Stimulated activated CD4-positive, alpha-beta T cell treated with anti-CD3 and anti-CD28 coated beads, Interleukin-15, amount 100 ng/mL, for 48 hours (primary cell): ENCODE data around the gene MKNK2.
"Not testable (repeated sequence)": the region's sequence is repeated elsewhere in the genome, so short reads cannot be mapped to it uniquely, and the experiment has no call there.

Experiments
- DNase-seq, 2 donors: peaks; one replicate each; pipeline ENCODE4 v3.0.0-alpha.2; 2020; ENCODE audit warnings: low read depth in 2 of 2

Gene MKNK2

DNA sequence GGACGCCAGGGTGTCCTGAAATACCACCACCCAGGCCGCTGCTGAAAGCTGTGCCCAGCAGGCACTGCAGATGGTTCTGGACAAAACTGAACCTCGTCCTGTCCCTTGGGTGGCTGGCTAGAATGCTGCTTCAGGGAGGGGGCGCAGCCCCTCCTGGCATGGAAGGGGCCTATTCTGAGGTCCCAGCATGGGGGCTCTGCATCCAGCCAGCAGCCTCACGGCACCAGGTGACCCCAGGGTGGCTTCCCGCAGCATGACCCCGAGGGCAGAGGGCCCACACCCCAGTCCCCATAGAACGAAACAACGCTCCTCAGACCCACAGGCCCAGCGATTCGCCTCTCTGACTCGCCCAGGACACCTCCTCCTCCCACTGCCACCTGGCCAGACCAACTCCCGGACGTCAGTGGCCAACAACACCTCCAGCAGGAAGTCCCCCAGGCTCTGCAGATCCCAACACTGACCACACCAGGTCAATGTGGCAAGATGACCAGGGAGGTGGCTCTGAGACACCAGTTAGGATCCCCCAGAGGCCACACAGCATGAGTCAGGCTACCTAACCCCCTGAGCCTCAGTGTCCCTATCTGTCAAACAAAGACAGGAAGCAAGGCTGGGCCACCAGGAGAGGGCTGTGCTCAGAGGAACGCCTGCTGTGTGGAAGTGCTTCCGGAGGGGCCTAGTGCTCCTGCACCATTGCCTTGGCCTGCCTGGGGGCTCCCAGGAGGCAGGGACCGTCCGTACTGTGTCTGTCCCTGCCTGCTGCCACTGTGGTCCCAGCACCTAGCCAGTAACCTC is 6.1 kb downstream of the MKNK2 start:
- no peak for DNase-seq

DNA sequence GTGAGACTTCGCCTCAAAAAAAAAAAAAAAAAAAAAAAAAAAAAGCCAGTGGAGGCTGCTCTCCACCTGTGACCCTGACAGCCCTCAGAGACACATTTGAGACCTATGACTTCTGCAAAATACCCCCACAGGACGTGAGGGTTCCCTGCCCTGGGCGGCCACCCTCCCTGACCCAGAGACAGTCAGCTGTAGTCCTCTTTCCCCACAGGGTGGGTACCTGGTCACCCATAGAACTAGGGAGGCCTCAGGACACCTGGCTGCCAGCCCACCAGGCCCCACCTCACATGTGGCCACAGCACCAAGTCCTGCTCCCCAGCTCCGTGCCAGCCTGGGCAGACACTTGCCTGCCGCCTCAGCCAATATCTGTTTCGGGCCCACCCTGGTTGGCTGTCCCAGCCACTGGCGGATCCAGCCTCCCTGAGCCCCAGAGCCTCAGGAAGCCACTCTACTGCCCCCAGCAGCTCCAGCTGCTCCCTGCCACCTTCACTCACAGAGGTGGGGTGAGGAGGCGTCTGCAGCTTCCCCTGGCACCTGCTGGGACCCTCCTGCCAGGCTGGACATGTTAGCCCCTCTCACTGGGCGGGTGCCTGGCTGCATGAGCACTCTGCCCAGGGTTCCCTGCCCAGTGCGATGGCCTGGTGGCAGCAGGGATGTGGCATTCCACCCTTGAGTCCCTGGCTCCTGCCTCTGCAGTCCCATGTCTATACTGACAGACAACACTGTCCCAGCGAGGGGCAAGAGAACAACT is 6.9 kb downstream of the MKNK2 start:
- no peak for DNase-seq

DNA sequence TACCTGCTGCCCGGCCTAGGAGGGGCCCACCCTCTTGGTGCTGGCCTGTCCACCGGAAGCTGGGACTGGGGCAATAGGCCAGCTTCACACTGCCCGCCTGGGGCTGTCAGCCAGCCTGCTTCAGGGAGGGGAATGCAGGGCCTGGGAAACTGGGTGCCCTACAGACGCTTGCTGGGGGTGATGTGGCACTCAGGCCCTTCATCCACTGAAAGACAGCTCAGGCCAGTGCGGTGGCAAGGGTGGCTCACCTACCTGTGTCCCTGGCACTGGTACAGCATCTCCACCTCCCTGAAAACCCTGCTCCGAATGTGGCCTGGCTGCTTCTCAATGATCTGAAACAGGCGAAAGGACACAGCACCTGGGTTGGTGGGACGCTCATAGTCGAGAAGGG is 7.8 kb downstream of the MKNK2 start:
- DNase-seq = no peak

DNA sequence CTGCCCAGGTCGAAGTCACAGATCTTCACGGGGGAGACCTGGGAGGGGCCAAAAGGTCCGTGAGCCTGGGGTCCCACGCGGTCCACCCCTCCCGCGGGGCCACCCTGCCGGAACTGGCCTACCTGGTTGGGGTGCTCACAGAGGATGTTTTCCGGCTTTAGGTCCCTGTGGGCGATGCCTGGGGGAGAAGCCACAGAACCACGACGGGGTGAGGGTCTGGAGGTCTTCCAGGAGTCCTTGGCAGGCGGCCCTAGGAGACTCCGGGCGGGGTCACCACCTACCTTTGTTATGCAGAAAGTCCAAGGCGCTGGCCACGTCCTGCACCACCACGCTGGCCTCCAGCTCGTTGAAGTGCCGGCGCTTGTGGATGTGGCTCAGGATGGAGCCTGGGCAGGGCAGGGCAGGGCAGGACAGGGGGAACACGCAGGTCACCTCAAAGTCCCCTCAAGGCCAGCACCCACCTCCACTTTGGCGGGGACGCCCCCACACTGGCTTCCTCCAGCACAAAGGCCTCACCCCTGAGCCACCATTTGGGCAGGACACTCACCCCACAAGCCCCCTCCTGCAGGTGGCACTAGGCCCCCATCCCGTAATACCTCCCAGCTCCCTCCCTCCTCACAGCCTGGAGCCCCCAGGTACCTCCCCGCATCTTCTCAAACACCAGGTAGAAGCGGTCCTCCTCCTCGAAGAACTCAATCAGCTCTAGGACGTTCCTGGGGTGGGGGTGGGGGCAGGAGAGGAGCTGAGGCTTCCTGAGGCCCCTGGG is 8.4 kb downstream of the MKNK2 start:
- no peak for DNase-seq

DNA sequence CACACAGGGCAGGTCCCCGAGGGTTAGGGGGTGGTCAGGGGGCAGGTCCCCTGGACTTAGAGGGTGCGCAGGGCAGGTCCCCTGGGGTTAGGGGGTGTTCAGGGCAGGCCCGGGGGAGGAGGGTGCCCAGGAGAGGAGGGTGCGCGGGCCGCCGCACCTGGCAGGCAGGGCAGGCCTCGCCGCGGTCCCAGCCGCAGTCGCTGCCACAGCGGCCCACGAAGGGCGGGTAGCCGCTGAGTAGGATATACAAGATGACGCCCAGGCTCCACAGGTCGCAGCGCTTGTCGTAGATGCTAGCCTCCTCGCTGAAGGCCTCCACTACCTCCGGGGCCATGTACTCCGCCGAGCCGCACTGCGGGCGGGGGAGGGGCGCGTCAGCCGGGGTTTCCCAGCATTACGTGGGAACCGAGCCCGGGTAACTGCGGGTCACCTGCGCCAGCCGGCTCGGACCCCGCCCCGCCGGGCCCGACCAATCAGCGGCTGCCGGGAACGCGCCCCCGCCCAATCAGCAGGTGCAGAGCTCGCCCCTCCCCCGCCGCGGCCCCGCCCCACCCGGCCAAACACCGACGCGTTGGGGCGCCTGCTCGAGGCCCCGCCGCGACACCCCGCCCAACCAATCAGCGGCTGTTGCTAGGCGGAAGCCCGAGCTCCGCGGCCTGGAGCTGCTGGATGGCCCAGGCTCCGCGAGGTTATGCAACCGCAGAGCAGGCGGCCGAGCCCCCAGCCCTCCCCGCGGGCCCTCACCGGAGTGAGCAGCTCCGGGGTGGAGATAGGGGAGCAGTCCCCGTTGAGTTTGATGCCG is 9.2 kb downstream of the MKNK2 start:
- peak; percentile 98 to 99 for DNase-seq

DNA sequence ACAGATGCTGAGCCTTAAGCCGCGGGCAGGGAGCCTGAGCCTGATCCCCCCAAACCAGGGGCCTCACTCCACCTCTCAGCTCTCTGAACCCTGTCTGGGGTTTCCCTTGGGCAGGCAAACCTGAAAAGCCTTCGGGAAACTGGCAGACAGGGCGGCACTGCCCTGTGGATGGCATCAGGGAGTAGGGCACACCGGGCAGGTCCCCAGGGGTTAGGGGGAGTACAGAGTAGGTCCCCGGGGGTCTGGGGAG is 9.7 kb downstream of the MKNK2 start:
- no peak for DNase-seq

DNA sequence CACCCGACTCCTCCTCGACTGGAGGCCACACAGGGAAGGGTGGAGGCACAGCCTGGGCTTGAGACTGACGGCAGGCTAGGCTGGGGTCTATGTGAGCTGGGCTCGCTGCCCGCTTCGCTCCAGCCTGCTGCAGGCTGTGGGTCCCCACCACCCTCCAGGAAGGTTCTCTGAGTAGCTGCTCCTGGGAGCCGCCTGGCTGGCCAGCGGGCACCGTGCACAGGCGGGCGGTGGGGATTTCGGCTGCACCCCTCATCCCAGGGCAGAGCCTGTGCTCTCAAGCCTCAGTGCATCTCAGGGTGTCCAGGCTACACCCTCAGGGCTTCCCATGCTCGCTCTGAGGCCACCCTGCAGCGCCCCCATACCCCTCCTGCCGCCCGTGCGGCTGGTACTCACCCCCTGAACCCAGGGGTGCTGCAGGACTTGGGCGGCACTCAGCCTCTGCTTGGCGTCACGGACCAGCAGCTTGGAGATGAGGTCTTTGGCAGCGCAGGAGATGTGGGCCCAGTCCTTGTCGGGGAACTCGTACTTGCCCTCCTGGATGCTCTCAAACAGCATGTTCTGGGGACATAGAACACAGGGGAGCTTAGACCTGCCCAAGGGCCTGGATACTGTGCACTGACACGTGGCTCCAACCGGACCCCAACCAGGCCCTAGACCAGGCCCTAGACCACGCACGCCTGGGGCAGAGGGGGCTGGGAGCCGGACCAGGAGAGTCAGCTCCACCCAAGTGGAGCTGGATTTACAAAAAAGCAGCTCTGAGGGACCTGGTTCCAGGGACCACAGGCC is 10.2 kb downstream of the MKNK2 start:
- no peak for DNase-seq

DNA sequence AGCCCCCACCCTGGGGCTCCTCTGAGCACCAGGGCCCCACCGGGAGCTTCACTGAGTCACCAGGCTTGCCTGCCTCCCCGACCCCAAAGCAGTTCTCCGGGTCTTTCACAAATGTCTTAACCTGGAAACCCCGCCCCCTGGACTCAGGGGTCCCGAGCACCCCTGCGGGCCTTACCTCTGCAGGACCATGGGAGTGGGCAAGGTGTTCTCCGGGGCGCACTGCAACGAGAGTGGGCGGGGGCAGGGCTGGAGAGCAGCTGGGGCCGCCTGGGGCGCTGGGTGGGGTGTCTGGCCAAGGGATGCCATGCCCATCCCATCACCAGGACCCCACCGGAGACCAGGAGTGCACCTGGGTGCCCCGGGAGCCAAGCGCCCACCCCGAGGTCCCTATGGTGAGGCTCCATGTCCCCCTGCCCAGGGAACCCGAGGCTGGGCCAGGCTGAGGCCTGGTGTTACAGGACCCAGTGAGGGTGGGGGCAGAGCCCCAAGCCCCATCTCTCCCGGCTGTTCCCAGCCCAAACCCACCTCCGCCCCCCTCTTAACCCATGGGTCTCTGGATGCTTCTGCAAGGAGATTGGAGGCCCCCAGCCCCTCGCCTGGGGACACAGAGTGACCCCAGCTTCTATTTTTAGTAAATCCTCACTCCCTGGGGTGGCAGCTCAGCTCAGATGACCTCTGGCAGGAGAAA is 10.9 kb downstream of the MKNK2 start:
- DNase-seq = no peak

DNA sequence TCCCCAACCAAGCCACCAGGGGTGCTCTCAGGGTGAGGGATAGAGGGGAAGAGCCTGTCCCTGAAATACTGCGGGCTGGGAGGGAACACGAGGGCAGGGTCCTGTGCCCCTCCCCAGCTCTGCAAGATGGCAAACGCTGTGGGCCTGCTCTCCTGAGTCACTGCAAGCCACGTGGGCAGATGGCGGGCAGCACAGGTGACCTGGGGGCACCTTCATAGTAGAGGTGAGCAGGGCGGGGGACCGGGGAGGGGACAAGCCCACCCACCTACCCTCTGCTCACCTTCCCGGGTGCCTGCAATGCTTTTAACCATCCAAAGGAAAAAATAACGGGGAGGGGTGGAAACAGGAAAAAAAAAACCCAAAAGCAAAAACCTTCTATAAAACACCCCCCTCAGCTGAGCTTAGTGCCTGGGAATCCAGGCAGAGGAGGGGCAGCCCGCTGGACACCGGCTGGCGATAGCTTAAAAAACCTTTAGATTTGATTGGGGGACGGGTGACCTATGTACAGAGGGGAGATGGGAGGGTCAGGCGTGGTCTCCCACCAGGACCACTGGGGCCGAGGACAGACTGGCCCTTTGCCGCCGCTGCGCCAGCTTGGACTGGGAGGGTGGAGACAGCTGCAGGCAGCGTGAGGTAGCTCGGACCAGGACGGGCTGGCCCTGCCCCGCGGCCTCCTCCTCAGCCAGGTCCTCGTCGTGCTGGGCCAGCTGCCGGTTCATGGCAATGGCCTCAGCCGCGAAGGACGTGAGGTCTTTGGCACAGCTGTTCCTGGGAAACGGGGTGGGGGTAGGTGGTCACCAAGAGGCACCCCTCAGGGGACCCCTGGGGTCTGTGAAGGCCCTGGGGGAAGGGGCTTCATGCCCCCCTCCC is 11.7 kb downstream of the MKNK2 start:
- DNase-seq = no peak

DNA sequence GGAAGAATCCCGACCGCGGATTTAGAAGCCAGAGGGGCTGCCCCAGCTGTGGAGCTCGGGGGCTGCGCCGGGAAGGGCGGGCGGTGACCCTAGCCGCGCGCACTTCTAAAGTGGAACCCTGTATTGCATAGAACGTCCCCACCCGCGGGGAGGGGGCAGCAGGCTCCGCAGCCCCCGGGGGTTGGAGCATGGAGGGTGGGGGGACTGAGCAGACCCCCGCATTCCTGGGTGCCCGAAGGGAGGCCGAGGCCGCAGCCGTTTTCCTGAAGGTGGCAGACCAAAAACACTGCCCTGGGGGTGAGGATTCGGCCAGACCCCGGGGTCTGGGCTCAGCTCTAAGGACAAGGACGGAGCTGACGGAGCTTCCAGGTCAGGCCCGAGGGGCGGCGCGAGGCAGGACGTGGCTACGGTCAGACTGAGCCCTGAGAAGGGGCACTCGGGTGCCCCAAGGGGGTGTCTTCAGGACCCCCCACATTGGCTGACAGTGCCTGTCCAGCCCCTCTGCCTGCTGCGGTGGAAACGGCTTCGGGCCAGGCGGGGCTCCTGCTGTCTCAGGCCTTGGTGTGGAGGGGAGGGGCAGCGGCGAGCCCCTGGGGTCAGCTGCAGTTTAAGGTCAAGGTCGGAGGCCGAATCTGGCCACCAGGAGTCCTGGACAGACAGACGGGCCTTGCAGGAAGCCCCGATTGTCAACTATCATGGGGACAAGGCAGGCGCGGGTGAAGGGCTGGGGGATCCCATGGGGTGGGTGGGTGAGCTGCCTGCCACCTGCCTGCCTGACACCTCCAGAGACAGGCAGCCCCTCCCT is 12.6 kb downstream of the MKNK2 start:
- DNase-seq = no peak

DNA sequence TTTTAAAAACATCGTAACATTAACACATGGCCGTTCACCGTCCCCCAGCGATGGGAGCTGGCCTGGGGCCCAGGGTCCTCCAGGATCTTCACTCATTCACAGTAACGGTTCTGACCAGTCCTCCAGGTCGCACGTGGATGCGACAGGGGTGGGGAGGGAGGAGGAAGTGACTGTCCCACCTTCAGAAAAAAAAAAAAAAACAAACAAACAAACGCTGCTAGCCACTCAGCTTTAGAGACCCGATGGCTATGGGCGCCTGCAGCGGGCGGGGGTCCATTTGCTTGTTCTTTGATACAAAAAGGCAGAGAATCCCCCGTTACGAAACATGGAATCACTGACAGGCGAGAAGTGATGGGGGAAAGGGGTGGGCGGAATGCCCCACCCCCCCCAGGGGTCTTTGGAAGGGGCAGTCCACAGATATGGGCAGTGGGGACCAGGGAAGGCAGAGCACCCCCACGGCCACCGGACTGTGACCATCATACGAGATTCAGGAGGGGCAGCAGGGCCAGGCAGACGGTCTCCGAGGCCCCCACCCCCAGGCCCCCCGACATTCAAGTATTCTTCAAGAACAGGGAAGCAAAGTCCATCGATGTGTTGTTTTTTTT is 13.3 kb downstream of the MKNK2 start:
- DNase-seq = no peak

DNA sequence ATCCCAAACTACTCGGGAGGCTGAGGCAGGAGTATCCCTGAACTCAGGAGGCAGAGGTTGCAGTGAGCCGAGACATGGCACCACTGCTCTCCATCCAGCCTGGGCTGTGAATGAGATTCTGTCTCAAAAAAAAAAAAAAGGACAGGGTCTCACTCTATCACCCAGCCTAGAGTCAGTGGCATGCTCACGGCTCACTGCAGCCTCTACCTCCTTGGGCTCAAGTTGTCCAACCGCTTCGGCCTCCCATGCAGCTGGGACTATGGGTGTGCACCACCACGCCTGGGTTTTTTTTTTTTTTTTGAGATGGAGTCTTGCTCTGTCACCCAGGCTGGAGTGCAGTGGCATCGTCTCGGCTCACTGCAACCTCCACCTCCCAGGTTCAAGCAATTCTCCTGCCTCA is 14.6 kb downstream of the MKNK2 start:
- DNase-seq = no peak

DNA sequence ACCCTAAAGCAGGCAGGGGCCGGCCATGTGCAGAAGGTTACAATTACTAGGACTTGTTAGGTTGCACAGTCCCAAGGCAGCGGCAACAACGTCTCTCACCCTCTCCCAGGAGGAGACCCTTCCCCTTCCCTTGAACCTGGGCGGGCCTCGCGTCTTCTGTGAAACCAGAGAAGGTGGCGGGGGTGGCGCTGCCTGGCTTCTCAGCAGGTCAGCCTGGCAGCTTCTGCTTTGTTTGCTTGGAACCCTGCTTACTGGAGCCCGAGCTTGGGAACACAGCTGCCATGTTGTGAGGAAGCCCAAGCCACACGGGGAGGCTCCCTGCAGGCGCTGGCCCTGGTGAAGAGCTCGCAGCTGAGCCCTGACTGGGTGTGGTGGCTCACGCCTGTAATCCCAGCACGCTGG is 15.5 kb downstream of the MKNK2 start:
- no peak for DNase-seq

DNA sequence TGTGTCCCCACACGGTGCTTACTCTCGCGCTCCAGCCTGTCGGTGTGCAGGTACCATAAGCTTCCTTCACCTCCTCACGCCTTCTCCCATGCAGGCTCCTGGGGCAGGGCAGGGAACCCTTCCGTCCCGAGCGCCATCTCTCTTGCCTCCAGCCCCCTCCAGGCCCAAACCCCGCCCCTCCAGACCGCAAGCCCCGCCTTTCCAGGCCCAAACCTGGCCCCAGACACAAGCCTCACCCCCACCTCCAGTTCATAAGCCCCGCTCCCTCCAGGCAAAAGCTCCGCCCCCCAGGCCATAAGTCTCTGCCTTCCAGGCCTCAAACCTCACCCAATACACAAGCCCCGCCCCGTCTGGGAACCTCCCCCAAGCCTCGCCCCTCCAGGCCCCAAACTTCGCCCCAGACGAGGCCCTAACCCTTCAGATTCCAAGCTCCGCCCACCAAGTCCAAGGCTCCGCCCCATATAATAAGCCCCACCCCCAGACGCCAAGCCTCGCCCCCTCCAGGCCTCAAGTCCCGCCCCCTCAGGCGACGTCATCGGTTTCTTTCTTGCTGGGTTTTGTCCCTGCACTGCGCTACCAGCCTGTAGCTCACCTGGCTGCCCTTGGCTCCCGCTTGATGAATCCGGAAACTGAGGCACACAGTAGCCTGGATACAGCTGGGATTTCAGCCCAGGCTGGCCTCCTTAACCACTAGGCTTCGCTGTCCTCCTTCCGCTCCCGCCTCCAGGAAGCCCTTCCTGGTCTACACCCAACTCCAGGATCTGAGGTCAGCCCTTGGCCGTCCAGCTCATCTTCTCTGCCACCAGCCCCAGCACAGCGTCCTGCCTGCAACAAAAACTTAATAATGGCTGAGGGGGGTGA is 16.1 kb downstream of the MKNK2 start:
- DNase-seq = peak; percentile 68 to 70

DNA sequence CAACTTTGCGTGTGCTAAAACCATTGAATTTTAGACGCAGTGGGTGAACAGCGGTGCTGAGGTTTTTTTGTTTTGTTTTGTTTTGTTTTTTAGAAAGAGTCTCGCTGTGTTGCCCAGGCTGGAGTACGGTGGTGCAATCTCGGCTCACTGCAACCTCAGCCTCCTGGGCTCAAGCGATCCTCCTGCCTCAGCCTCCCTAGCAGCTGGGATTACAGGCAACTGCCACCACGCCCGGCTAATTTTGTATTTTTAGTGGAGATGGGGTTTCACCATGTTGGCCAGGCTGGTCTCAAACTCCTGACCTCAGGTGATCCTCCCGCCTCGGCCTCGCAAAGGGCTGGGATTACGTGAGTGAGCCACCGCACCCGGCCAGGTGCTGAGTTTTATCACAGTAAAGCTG is 16.8 kb downstream of the MKNK2 start:
- DNase-seq = not testable (repeated sequence)

DNA sequence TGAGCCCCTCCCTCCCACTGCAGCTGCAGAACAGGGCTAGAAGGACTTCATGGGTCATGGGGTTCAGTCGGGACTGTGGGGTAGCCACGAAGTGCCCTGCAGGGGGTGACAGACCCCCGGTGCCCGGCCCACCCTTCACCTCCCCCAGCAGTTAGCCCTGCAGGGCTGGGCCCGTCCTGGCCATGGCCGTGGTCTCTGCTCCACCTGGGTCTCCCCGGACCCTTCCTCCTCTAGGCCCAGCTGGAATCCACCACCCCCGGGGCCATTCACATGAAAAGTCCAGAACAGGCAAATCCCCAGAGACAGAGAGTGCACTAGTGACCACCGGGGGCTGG is 17.3 kb downstream of the MKNK2 start:
- no peak for DNase-seq

DNA sequence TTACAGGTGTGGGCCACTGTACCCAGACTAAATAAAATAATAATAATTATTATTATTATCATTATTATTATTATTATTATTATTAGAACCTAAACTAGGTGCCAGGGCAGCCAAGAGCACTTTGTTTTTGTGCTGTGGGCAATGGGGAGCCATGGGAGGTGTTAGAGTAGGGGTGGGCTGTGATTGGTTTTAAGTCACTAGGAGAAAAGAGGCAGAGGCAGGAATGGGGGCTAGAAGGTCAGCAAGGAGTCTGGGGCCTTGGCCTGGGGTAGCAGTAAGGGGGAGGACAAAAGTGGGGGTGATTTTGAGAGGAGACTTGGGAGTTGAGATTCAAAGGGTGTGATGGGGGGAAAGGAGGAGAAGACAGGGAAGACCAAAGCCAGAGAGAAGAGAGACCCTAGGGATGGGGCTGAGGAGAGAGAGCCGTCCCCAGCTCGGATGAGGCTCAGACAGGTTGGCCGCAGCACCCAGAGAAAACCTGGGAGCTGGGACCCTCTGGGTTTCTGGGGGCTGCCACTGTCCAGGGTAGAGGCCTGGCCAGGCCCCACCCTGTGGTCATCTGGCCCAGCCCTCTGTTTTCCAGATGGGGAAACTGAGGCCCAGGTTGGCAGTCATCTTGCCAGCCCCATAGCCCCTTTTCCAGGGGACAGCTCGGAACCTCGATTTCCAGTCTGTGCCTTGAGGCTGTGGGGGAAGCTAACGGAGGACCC is 17.8 kb downstream of the MKNK2 start:
- no peak for DNase-seq
